Activated CD4-positive, alpha-beta T cell treated with anti-CD3 and anti-CD28 coated beads, Interleukin-10, Interleukin-2, amounts not matched to agents 100 ng/mL and 50 ng/mL, durations not matched to agents 16 hours and 8 hours (primary cell): Measurements from ENCODE around the gene ANKRD11.

ENCODE experiments used
- DNase-seq: peaks from one replicate; pipeline ENCODE4 v3.0.0-alpha.2; 2020

Gene ANKRD11

DNA sequence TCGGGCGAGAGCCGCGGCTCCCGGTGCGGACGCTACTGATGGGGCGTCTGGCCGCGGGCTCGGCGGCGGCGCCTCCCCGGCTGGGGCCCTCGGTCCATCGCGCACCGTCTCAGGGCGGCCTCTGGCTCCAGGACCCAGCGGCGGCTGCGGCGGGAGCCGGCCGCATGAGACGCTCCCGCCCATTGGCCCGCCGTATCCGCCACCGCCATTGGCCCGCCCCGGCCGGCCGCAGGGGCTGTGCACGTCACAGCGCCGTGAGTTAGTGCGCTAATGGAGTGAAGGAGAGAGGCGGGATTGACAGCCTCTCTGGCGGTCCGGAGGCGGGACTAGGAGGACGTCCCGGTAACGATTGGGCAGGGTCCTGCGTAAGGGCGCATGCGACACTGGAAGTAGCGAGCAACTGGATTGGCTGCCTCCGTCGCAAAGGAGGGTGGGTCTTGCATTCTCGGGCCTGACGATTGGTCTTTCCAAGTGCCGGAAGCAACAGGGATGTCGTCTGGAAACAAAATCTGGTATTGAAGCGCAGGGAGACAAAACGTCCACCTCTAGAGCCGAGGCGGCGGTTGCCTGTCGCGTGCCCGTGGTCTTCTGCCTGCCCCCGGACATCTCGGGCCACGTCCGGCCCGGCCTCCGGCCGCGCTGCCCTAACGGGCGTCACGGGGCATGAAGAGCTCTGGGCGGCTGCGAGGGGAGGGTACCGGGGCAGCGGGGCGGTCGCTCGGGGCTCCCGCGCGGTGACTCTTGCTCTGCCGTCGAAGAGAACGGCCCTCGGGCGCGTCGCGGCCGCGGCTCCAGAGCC lies at the start of gene ANKRD11:
TSS of gene ANKRD11 (minus strand) at position 123 of the 799 bp plus-strand sequence. CDS start 173,542 bp downstream, outside the sequence.
- DNase-seq = peak; percentile 100

GRCh38 chr16:89538286-89538685 lies 47.9 kb upstream of the ANKRD11 start:
- DNase-seq = no peak

DNA sequence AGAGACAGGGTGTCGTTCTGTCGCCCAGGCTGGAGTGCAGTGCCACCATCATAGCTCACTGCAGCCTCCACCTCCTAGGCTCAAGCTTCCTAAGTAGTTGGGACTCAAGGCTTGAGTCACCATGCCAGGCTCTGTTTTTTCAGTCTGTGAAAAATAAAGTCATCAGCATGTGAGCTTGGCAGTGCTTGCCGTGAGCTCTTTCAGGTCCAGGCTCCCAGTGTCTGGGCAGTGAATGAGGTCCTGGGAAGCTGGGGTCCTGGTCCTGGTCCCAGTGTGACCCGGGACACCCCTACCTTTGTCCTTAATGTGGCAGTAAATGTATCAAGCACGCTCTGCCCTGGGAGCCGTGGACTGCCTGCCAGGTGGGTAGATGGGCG lies 47.2 kb upstream of the ANKRD11 start:
- no peak for DNase-seq

GRCh38 chr16:89536886-89537548 lies 46.7 kb upstream of the ANKRD11 start:
- no peak for DNase-seq

DNA sequence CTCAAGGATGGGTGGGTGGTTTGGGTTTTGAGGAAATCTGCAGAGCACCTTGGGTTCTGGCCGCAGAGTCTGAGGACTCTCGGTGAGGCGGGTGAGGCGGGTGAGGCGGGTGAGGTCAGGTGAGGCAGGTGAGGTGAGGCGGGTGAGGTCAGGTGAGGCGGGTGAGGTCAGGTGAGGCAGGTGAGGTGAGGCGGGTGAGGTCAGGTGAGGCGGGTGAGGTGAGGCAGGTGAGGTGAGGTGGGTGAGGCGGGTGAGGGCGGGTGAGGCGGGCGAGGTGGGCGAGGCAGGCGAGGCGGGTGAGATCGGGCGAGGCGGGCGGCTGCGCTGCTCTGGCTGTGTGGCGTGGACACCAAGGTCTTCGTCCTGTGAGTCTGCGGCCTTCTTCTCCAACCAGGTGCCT lies 46.0 kb upstream of the ANKRD11 start:
- DNase-seq = no peak

DNA sequence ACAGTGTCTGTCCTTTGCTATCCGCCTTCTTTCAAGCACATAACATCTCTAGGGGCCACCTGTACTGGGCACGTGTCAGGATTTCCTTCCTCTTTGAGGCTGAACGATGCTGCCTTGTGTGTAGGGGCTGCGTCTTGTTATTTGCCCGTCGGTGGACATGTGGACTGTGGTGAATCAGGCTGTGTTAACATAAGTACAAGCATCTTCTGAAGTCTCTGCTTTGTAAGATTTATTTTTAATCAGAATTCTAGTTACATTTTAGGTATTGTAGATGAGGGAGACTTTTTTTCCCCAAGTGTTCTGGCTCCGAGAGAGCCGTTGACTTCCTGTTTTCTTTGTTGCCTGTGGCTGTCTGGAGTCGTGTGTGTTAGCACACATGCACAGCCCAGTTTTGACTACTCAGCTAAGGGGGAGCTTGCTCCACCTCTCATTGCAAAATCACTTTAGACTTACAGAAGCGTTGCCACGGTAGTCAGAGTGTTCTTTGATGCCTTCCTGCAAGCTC lies 43.9 kb upstream of the ANKRD11 start:
- DNase-seq = peak; percentile 41

DNA sequence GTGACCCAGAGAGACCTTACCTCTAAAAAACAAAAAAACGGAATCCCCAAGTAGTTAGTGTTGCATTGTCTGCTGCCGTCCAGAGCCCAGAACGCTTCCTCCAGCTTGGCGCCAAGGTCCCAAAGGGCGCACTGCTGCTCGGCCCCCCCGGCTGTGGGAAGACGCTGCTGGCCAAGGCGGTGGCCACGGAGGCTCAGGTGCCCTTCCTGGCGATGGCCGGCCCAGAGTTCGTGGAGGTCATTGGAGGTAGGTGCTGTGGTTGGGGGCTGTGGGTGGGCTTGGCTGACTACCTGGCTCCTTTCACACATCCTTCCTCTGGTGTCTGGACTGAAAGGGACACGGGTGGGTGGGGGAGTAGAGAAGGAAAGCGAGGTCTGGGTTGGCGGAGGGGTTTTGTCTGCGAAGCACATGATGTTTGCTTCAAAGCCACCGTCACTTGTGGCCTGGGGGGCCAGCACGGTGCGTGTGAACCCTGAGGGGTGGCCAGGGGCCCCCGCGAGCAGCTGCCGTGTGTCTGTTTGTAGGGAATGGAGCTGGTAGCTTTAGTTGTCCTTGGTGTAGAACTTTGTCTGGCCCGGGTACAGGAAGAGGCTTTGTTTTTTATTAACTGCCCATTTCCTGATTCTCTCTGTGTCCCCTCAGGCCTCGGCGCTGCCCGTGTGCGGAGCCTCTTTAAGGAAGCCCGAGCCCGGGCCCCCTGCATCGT lies 41.6 kb upstream of the ANKRD11 start:
- DNase-seq = no peak

GRCh38 chr16:89530401-89531381 lies 40.3 kb upstream of the ANKRD11 start:
- no peak for DNase-seq

DNA sequence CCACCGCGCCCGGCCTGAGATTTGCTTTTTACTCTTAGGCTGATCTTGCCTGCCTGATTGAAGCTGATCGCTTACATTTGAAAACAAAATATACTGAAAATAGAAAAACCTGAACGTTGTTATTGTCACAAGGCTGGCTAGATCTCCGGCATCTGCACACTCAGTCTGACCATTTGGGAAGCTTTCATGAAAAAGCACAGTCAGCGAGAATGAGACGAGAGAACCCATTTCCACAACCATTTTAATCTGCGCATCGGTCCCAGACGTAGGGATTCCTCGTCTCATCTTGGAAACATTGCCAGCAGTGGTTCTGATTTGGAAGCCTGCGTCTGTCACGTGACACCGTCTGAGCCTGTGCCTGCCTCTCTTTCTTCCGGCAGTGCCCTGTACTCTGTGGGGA lies 38.7 kb upstream of the ANKRD11 start:
- DNase-seq = no peak

DNA sequence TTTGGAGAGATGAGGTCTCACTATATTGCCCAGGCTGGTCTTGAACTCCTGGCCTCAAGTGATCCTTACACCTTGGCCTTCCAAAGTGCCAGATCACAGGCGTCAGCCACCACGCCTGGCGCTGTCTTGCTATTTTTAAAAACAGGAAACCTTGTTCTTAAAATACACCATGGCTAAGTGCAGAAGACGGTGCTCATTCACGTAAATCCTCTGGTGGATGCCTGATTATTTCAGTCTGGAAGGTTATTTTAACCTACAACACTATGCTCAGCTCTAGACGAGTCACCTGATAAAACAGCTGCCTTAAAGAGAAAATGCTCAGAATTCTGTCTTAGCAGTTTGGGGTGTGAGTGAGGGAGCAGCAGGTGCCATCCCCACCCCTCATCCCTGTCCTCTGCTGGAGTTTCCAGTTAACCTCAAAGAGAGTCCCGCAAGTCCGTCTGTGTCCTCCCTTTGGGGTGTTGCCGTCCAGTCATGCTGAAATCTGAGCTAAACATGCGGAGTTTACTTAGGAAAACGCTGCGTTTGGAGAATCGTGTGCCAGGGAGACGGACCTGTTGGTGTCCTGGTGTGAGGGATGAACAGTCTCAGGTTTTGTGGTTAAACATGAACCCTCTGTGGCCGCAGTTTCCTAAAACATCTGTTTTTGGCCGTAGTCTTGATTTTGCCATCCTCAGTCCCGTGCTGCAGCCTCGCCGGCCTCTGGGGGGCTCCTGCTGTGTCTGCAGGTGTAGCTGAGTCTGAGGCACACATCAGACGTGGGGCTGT lies 35.0 kb upstream of the ANKRD11 start:
- no peak for DNase-seq

- no peak for DNase-seq
Observed at GRCh38 chr16:89523680-89524344, 33.5 kb upstream of the ANKRD11 start.

GRCh38 chr16:89522287-89522686 lies 31.9 kb upstream of the ANKRD11 start:
- no peak for DNase-seq

GRCh38 chr16:89519881-89520280 lies 29.5 kb upstream of the ANKRD11 start:
- no peak for DNase-seq

- DNase-seq = no peak
Observed at GRCh38 chr16:89517128-89517527, 26.8 kb upstream of the ANKRD11 start.

GRCh38 chr16:89512453-89512852 lies 22.1 kb upstream of the ANKRD11 start:
- no peak for DNase-seq

GRCh38 chr16:89511374-89511773 lies 21.0 kb upstream of the ANKRD11 start:
- no peak for DNase-seq

DNA sequence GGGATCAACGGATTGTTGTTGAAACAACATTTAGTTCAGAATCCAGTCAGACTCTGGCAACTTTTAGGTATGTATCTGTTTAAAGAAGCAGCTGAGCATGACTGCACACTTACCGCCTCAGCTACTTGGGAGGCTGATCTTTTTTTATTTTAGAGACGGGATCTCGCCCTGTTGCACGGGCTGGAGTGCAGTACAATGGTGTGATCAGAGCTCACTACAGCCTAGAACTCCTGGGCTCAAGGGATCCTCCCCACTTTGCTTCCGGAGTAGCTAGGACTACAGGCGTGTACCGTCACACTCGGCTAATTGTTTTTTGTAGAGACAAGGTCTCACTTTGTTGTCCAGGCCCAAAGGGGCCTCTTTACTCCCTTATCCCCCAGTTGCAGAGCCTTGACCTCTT lies 20.2 kb upstream of the ANKRD11 start:
- no peak for DNase-seq

- DNase-seq = peak; percentile 93
Observed at GRCh38 chr16:89507834-89508590, 17.7 kb upstream of the ANKRD11 start, which contains the start of gene SPG7. Gene SPG7, plus strand, starts transcription at chr16:89508403. Its CDS starts 15 bp downstream, at chr16:89508418.

DNA sequence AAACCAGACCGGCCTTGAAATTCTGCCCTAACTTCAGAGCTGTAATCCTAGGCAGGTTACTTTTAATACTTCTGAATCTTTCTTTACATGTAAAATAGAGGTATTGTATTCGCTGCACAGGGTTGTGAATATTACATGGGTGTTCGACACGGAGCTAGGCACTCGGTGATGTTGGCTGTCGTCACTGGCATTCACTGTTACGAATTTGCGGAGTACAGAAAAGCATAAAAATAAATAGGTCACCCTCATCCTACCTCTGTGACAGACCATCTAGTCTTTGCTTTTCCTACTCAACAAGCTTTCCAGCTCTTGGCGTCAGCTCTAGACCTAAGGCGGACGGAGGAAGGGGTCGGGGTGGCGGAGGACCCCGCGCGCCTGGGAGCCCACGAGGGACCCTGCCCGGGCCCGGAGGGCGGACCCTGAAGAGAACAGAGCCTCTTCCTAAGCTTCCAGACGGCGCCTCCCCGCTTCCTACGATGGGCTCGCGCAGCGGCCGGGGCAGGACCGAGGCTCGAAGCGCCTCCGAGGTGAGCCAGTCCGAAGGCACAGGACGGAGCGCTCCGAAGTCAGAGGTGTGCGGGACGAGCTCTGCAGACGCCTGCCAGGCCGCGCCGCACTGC lies 17.0 kb upstream of the ANKRD11 start:
- peak; percentile 26 for DNase-seq

DNA sequence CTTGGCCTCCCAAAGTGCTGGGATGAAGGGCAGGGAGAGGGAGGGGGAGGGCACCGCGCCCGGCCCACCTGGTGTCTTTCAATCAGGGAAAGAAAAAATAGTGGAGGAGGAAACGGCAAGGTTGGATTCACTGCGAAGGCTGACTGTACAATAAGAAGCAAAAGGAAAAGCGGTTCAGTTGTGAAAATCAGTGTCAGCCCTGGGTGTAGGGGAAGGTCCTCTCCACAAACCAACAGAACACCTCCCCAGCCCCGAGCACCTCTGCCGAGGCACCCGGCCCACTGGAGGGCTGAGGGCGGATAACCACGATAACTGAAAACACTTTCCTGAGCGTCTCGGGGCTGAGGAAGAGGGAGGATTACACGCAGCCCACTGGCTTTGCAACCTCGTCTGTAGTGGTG lies 16.4 kb upstream of the ANKRD11 start:
- peak; percentile 43 for DNase-seq
